Hypothalamus (tissue), 51 donors: ENCODE results near the gene CNTFR.

Source experiments
- DNase-seq, 51 donors: peaks; one replicate each; lab custom pipeline; 2025; lab: John Stamatoyannopoulos, UW

The CNTFR gene

DNA sequence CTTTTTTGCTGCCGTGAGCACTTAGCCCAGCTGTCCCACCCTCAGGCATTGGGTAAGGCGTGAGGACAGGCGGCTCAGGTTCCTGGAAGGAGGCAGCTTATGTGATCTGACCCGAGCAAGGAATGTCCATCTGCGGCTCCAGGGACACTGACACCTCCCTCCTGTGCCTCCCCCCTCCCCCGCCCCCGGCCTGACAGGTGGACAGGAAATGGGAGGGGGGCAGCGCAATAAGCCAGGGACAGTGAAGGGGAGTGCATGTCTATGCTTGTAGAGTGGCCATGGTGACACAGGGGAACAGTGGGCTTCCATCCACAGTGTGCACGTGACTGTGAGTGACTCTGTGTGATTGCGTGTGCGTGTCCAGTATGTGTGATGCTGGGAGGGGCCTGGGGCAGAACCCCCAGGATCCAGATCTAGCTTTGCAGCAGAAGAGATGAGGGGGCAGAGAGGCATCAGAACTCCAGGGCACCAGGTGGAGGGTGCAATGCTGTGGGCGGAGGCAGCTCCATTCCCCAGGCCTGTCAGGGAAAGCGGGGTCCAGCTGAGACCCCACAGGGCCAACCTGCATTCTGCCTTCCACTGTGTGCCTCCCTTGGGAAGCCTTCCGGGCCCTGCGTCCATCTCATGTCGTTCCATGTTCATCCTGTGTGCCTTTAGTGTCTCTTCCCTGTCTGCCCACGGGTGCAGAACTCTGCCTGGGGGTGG is 30.5 kb downstream of the CNTFR start:
- no peak for DNase-seq

DNA sequence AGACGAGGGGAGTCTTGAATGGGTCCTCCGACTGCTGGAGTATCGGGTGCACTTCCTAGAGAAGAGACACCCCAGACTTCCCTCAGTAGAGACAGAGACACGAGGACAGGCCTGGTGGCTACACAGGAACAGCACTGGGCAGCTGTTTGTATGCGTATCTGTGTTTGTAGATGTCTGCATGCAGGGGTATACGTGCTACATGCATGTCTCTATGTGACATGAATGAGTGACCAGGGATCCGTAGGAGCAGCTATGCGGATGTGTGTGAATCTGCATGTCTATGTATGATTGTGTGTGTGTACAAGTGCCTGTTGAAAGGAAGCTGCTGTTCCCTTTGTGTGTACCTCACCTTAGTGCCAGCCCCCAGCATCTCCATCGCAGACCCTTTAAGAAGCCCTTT is 31.2 kb downstream of the CNTFR start:
- DNase-seq, result no peak

DNA sequence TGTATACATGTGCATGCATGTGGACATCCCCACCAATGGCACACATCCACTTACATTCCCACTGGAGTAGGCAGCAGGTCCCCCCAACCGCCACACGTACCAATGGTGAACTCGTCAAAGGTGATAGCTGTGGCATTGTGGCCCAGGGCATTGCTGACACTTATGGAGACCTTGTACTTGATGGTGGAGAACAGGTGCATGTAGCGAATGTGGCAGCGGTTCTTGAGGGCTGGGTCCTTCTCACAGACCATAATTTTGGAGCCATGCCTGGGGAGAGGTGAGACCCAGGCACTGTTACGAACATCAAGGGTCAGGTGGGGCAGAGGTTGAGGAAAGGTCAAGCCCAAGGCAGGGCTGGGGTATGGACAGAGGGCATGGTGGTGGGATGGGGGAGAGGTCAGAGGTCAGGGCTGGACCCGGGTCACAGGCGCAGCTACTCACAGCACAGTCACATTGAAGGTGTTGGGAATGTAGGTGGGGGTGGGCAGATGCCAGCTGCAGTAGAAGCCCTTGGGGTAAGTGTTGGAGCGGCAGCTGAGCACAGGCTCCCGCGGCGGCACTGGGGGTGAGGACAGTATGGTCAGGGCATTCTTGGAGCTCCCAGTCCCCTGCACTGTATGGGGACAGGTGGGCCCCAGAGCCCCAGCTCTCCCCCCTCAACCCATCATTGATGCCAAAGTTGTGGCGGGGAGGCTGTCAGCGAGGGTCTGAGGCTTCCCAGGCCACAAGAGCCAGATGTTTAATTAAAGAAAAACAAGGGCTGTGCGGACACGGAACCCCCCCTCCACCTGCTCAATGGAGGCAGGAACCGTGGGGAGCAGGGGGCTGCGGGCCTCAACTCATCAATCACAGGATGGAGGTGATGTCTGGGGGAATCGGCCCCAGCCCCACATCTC is 31.9 kb downstream of the CNTFR start:
- DNase-seq, result no peak

- DNase-seq, result no peak
Measured at GRCh38 chr9:34556949-34557348, 32.6 kb downstream of the CNTFR start.

DNA sequence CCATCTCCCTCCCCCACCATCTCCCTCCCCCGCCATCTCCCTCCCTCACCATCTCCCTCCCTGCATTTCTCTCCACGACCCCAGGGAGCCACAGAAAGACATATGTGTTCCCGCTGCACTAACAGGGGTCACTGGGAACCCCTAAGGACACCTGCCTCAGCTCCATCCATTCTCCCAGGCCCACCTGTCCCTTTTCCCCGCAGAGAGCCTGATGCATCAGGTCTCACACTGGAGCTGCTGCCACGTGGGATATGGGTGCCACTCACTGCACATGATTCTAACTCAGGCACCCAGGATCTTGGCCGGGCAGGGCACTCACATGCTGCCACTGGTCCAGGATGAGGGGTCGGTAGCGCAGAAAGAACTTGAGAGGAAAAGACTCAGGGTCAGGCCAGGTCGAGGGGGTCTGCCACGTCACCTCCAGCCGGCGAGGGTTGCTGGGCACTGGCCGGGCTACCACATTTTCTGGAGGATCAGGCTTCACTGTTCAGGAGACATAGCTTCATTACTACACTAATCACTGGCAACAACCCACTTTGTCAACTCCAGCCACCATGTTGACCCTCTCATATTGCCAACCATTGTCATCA is 33.5 kb downstream of the CNTFR start:
- no peak for DNase-seq

GRCh38 chr9:34555500-34555899 is 34.0 kb downstream of the CNTFR start:
- DNase-seq, result no peak

DNA sequence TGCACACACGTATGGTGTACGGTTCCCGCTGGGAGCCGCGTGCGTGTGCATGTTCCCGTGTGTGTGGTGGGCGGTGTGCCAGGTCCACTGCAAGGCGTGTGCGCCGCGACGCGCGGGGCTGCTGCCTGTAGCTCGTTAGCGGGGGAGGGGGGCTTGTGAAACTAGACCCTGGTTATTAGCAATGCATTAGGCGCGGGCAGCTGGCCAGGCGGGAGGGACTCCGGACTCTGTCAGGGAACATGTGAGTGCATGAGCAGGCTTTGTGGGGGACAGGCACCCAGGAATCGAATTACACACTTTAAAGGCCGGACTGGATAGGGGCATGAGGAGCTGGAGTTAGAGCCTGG is 34.5 kb downstream of the CNTFR start:
- no peak for DNase-seq

DNA sequence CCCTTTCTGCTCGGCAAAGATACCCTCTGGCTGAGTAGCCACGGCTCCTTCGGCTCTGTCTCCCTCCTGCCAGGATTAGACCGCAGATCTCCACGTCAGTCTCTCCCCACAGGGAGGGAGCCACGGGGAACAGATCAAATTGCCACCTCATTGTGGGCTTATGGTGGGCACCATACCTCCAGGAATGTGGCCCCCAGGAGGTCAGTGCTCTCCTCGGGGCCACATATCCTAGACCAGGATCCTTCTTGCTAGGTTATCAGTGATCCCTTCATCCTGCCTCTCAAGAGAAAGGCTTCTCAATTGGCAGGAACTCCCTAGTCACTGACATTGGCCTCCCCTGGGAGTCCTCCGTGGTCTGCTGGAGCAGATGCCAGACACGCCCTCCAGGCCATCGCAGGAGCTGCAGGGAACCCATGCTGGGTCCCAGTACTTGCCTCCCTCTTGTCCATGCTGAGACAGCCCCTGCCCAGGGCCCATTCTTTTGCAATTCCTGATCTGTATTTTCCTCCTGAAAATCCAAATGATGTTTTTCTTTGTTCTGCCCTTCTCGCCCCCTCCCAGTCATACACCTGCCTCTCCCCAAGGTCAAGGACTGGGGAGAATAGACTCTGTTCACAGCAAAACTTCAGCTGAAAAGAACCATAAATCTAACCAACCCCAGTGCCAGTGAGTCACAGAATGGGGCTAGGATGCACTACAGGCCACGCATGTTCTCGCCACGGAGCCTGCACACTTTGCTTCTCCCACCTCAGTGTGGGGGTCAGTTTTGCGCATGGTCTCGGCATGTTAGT is 35.1 kb downstream of the CNTFR start:
- no peak for DNase-seq

DNA sequence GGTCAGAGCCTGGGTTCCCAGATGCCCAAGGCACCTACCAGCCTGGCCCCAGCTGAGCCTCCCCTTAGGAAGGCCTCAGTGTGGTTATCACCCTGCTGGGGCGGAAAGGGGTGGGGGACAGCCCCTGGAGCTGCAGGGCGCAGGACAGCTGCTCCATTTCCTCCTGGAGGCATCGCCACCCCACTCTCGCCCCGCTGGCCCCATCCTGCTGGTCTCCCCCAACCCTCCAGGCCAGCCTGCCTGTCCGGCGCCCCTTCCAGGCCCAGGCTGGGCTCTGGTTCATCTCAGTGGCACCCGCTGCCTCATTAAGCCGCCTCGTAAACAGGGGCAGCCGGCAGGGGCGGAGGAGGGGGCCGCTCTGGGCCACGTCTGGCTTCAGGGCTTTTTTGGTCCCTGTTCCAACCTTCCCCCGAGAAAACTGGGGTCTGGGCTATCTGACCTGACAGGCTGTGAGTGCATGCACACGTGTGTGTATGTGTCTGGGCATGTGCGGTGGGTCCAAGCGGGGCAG is 36.0 kb downstream of the CNTFR start:
- DNase-seq, result no peak

GRCh38 chr9:34552986-34553385 is 36.5 kb downstream of the CNTFR start:
- no peak for DNase-seq

- no peak for DNase-seq
Measured at GRCh38 chr9:34552606-34552981, 36.9 kb downstream of the CNTFR start.

GRCh38 chr9:34551751-34552605 is 37.5 kb downstream of the CNTFR start:
- DNase-seq, result no peak

- DNase-seq, result no peak
Measured at GRCh38 chr9:34550681-34551270, 38.7 kb downstream of the CNTFR start.

DNA sequence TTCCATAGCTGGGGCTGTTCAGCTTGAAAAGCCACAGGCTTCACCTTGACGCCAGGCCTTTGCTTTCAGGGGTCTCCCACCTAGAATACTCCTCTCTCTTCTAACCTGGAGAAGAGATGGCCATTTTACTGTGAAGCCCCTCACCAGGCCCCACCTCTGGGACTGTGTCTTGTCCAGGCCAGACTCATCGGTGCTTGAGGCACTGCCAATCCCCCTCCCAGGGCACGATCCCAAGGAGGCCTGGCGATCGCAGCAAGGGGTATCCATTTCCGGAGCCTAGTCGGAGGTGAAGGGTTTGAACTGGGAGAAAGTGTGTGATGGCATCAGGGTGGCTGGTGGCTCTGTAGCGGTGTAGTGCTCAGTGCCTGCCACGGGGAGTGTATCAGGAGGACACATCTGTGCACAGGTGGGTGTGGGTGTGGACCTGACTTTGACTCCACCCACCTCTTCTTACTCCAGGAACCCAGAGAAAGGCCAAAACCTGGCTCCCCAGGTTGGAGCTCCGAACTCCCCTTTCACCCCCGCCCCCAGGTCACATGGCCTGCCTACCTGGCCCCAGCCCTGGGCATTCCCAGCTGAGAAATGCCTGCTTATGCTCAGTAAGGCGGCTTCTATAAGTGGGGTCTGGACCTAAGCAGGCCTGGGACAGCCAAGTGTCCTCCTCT is 39.4 kb downstream of the CNTFR start:
- DNase-seq, result no peak

- DNase-seq, result no peak
Measured at GRCh38 chr9:34549407-34549732, 40.2 kb downstream of the CNTFR start.

GRCh38 chr9:34547960-34548611 is 41.4 kb downstream of the CNTFR start:
- DNase-seq, result peak in 48 of 51 donors; percentile 11 to 85 (median 63)

GRCh38 chr9:34546834-34547827 is 42.4 kb downstream of the CNTFR start:
- peak in 47 of 51 donors; percentile 10 to 82 (median 55) for DNase-seq
